Measurements from ENCODE around the gene MAML3.

The MAML3 gene

GRCh38 chr4:139808808-139809756 is 344.9 kb downstream of the MAML3 start:
- no peak for DNase-seq (ENCODE audit: low read depth)

GRCh38 chr4:139808381-139808807 is 345.6 kb downstream of the MAML3 start:
- no peak for DNase-seq (ENCODE audit: low read depth)

- no peak for DNase-seq (ENCODE audit: low read depth)
Measured at GRCh38 chr4:139807483-139807882, 346.5 kb downstream of the MAML3 start.

GRCh38 chr4:139806929-139807328 is 347.1 kb downstream of the MAML3 start:
- no peak for DNase-seq (ENCODE audit: low read depth)

- no peak for DNase-seq (ENCODE audit: low read depth)
Measured at GRCh38 chr4:139802931-139803330, 351.1 kb downstream of the MAML3 start.

- no peak for DNase-seq (ENCODE audit: low read depth)
Measured at GRCh38 chr4:139802488-139802887, 351.5 kb downstream of the MAML3 start.

GRCh38 chr4:139801895-139802294 is 352.1 kb downstream of the MAML3 start:
- DNase-seq (ENCODE audit: low read depth): no peak

- no peak for DNase-seq (ENCODE audit: low read depth)
Measured at GRCh38 chr4:139800082-139800481, 353.9 kb downstream of the MAML3 start.

- DNase-seq (ENCODE audit: low read depth): no peak
Measured at GRCh38 chr4:139799615-139800014, 354.4 kb downstream of the MAML3 start.

- no peak for DNase-seq (ENCODE audit: low read depth)
Measured at GRCh38 chr4:139798456-139798855, 355.5 kb downstream of the MAML3 start.

GRCh38 chr4:139797287-139797686 is 356.7 kb downstream of the MAML3 start:
- no peak for DNase-seq (ENCODE audit: low read depth)

- no peak for DNase-seq (ENCODE audit: low read depth)
Measured at GRCh38 chr4:139795527-139796314, 358.3 kb downstream of the MAML3 start.

- DNase-seq (ENCODE audit: low read depth): no peak
Measured at GRCh38 chr4:139794158-139794954, 359.6 kb downstream of the MAML3 start.

GRCh38 chr4:139791681-139792080 is 362.3 kb downstream of the MAML3 start:
- no peak for DNase-seq (ENCODE audit: low read depth)

- no peak for DNase-seq (ENCODE audit: low read depth)
Measured at GRCh38 chr4:139790291-139790690, 363.7 kb downstream of the MAML3 start.

- DNase-seq (ENCODE audit: low read depth): no peak
Measured at GRCh38 chr4:139789096-139789654, 364.8 kb downstream of the MAML3 start.

- DNase-seq (ENCODE audit: low read depth): no peak
Measured at GRCh38 chr4:139786494-139787354, 367.3 kb downstream of the MAML3 start.

GRCh38 chr4:139785356-139785755 is 368.6 kb downstream of the MAML3 start:
- no peak for DNase-seq (ENCODE audit: low read depth)

- no peak for DNase-seq (ENCODE audit: low read depth)
Measured at GRCh38 chr4:139783741-139784484, 370.1 kb downstream of the MAML3 start.

GRCh38 chr4:139782926-139783522 is 371.0 kb downstream of the MAML3 start:
- no peak for DNase-seq (ENCODE audit: low read depth)
